Measurements from ENCODE around the gene HPSE2. TPM values are rescaled to one million over a fixed set of nuclear protein-coding genes. Genes with fewer than 3 reads are reported as not detected.

The HPSE2 gene
- total and polyA plus RNA-seq, 8 donors, result 0.58 to 15.8 (median 2.0) TPM

DNA sequence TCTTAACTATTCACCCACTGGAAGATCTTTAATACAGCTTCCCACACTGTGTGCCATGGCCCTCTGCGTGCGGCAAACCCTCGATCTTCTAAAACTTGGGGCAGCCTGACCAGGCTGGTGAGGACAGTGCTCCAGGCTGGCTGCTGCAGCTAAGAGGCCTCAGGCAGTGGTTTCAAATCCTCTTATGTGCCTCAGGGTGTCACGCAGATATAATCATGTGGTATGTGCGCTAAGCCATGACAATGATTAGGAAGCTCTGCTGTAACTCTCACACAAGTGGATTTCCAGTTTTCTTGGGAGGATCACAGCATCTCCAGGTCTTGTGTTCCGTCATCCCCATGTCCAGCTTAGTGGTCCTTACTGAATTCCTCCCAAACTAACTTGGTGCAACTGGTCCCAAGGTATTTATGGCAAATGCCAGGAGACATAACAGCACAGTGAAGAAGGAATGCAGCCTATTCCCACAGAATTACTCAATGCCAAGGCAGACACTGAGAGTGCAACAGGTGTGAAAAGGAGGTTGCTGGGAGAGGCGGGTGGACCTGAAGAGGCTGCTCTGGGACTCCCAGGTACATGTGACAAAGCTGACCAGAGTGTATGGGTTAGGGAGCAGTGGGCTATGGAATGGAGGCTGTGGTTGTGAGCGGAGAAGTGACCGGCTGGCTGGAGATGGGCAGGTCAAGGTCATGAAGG is 791.2 kb downstream of the HPSE2 start:
- 87 to 97% (median 92%) methylated on average over 9 of the region's 9 CpGs for WGBS, 5 donors
- Histone ChIP-seq H3K4me3 (no peak overlapping the region), H3K4me1 (peaks cover 3 to 48% (median 26%) of the 10 kb centered on the region in 4 donors), H3K27ac (no peak overlapping the region), H3K27me3 (no peaks in the 10 kb centered on the region), H3K36me3 (peaks cover 31 to 60% (median 58%) of the 10 kb centered on the region in 4 donors), H3K9me3 (no peaks in the 10 kb centered on the region)
- no peak for DNase-seq
- no peak for TF ChIP-seq POLR2AphosphoS5 (IDR thresholded peaks at IDR 0.05)
- TF ChIP-seq POLR2A (IDR thresholded peaks at IDR 0.05), result no peak
- no peak for TF ChIP-seq CTCF (IDR thresholded peaks at IDR 0.05)
- no peak for TF ChIP-seq EP300 (IDR thresholded peaks at IDR 0.05)
- intact Hi-C loops (cut with DNase I; ENCODE audit: low total_unique reads), result no loop called here

GRCh38 chr10:98438715-98439114 is 796.9 kb downstream of the HPSE2 start:
- Histone ChIP-seq H3K36me3 (peaks cover 37 to 99% (median 94%) of the 10 kb centered on the region in 4 donors), H3K9me3 (no peaks in the 10 kb centered on the region), H3K27me3 (no peaks in the 10 kb centered on the region), H3K4me3 (no peak overlapping the region), H3K27ac (no peak overlapping the region), H3K4me1 (peaks cover 0 to 15% (median 4%) of the 10 kb centered on the region in 4 donors)
- no peak for DNase-seq
- TF ChIP-seq POLR2AphosphoS5 (IDR thresholded peaks at IDR 0.05) (no peak), CTCF (IDR thresholded peaks at IDR 0.05) (no peak)
- intact Hi-C loops (cut with DNase I; ENCODE audit: low total_unique reads), result no loop called here
- 90 to 97% (median 93%) methylated on average over 4 of the region's 4 CpGs for WGBS, 5 donors

- Histone ChIP-seq H3K4me1 (no peaks in the 10 kb centered on the region), H3K4me3 (no peak overlapping the region), H3K36me3 (peaks cover 32 to 99% (median 94%) of the 10 kb centered on the region in 4 donors), H3K27me3 (no peaks in the 10 kb centered on the region), H3K27ac (no peak overlapping the region), H3K9me3 (no peaks in the 10 kb centered on the region)
- intact Hi-C loops (cut with DNase I; ENCODE audit: low total_unique reads), result no loop called here
- no peak for DNase-seq
- no peak for TF ChIP-seq EP300 (IDR thresholded peaks at IDR 0.05)
- no peak for TF ChIP-seq POLR2AphosphoS5 (IDR thresholded peaks at IDR 0.05)
- no peak for TF ChIP-seq CTCF (IDR thresholded peaks at IDR 0.05)
- TF ChIP-seq POLR2A (IDR thresholded peaks at IDR 0.05), result no peak
- WGBS, 5 donors, result 89 to 97% (median 96%) methylated on average over 4 of the region's 4 CpGs
Measured at GRCh38 chr10:98436704-98437103, 798.9 kb downstream of the HPSE2 start.

- Histone ChIP-seq H3K4me3 (no peak overlapping the region), H3K4me1 (no peaks in the 10 kb centered on the region), H3K36me3 (peaks cover 45 to 100% (median 95%) of the 10 kb centered on the region in 4 donors), H3K9me3 (no peaks in the 10 kb centered on the region), H3K27me3 (no peaks in the 10 kb centered on the region), H3K27ac (no peak overlapping the region)
- intact Hi-C loops (cut with DNase I; ENCODE audit: low total_unique reads), result no loop called here
- TF ChIP-seq CTCF (IDR thresholded peaks at IDR 0.05) (no peak), POLR2AphosphoS5 (IDR thresholded peaks at IDR 0.05) (no peak), POLR2A (IDR thresholded peaks at IDR 0.05) (no peak), EP300 (IDR thresholded peaks at IDR 0.05) (no peak)
- WGBS, 5 donors, result 93 to 98% (median 97%) methylated on average over 11 to 12 of the region's 12 CpGs
- DNase-seq, result peak in 1 of 2 donors; percentile 23
Measured at GRCh38 chr10:98435178-98435577, 800.5 kb downstream of the HPSE2 start.
